GM12878 (cell line): ENCODE measurements around the gene FAM177B. TPM values are rescaled to one million over a fixed set of nuclear protein-coding genes. Genes with fewer than 3 reads are reported as not detected.
A peak's percentile ranks its signal among the peaks of the same experiment; 100 is the strongest.

Experiments
- BHLHE40 ChIP-seq, 2 experiments: fragments of 450-650 bp in 1 of 2; IDR thresholded peaks; 2 replicates each; pipeline ENCODE4 v1.6.1; 2011 to 2017; ENCODE audit warnings: low read depth in 2 of 2, borderline replicate concordance in 1 of 2, improper control_type of control experiment in 1 of 2, low read length in 1 of 2, mild to moderate bottlenecking in 1 of 2
- CBFB ChIP-seq: IDR thresholded peaks from 2 replicates; pipeline ENCODE4 v1.6.1; 2016; ENCODE audit warnings: antibody characterized with exemption, low read depth
- CEBPB ChIP-seq, 2 experiments: fragments of 150-350 bp in 1 of 2; IDR thresholded peaks; 2 replicates each; pipeline ENCODE4 v1.6.1; 2012 to 2014; ENCODE audit warnings: low read depth in 2 of 2, low read length in 2 of 2, borderline replicate concordance in 1 of 2, inconsistent platforms in 1 of 2
- CREB1 ChIP-seq: IDR thresholded peaks from 2 replicates; pipeline ENCODE4 v1.6.1; 2012; ENCODE audit warnings: low read depth, mild to moderate bottlenecking, inconsistent platforms
- DPF2 ChIP-seq: fragments of 450-650 bp; IDR thresholded peaks from 2 replicates; pipeline ENCODE4 v1.6.1; 2017; ENCODE audit warnings: mild to moderate bottlenecking
- ELK1 ChIP-seq: IDR thresholded peaks from 2 replicates; pipeline ENCODE4 v1.6.1; 2012; ENCODE audit warnings: low read depth, low read length, improper control_type of control experiment
- FOXM1 ChIP-seq: IDR thresholded peaks from 2 replicates; pipeline ENCODE4 v1.6.1; 2012; ENCODE audit warnings: low read depth, mild to moderate bottlenecking, inconsistent platforms, low read length, moderate library complexity
- GATAD2B ChIP-seq: fragments of 450-650 bp; conservative IDR thresholded peaks from 2 replicates; pipeline ENCODE4 v1.6.1; 2017; ENCODE audit warnings: low read depth, mild to moderate bottlenecking, moderate library complexity
- HDAC2 ChIP-seq: fragments of 200-600 bp; sonication (generic); IDR thresholded peaks from 2 replicates; pipeline ENCODE4 v1.6.1; 2017
- HDAC6 ChIP-seq: fragments of 200-600 bp; sonication (generic); IDR thresholded peaks from one replicate; pipeline ENCODE4 v1.8.0; 2017; ENCODE audit warnings: antibody characterized with exemption; ENCODE audit not compliant: unreplicated experiment
- JUNB ChIP-seq: IDR thresholded peaks from 2 replicates; pipeline ENCODE4 v1.6.1; 2016; ENCODE audit warnings: antibody characterized with exemption, mild to moderate bottlenecking
- MYB ChIP-seq: fragments of 150-350 bp; IDR thresholded peaks from 2 replicates; pipeline ENCODE4 v1.6.1; 2014; ENCODE audit warnings: mild to moderate bottlenecking, low read depth, low read length, borderline replicate concordance
- NR2F1 ChIP-seq: fragments of 450-650 bp; conservative IDR thresholded peaks from 2 replicates; pipeline ENCODE4 v1.6.1; 2017; ENCODE audit warnings: mild to moderate bottlenecking
- PAX8 ChIP-seq: fragments of 450-650 bp; IDR thresholded peaks from 2 replicates; pipeline ENCODE4 v1.6.1; 2017; ENCODE audit warnings: mild to moderate bottlenecking, moderate library complexity
- RFX5 ChIP-seq: IDR thresholded peaks from 2 replicates; pipeline ENCODE4 v1.6.1; 2011; ENCODE audit warnings: low read depth, low read length, improper control_type of control experiment
- SP1 ChIP-seq: IDR thresholded peaks from one replicate; pipeline ENCODE4 v1.6.1; 2011; ENCODE audit warnings: low read depth, low read length
- SRF ChIP-seq, 2 experiments: IDR thresholded peaks; 2 replicates each; pipeline ENCODE4 v1.6.1; 2011; ENCODE audit warnings: low read depth in 2 of 2, low read length in 2 of 2, mild to moderate bottlenecking in 1 of 2, moderate library complexity in 1 of 2
- STAT3 ChIP-seq: IDR thresholded peaks from 2 replicates; pipeline ENCODE4 v1.6.1; 2011; ENCODE audit warnings: low read depth, low read length, improper control_type of control experiment
- SUZ12 ChIP-seq: fragments of 200-600 bp; sonication (generic); IDR thresholded peaks from one replicate; pipeline ENCODE4 v1.6.1; 2018; ENCODE audit warnings: antibody characterized with exemption, mild to moderate bottlenecking; ENCODE audit not compliant: unreplicated experiment
- TAF1 ChIP-seq: IDR thresholded peaks from 2 replicates; pipeline ENCODE4 v1.6.1; 2011; ENCODE audit warnings: mild to moderate bottlenecking, low read depth, low read length, borderline replicate concordance
- TARDBP ChIP-seq: IDR thresholded peaks from 2 replicates; pipeline ENCODE4 v1.6.1; 2016; ENCODE audit warnings: borderline replicate concordance
- WRNIP1 ChIP-seq: IDR thresholded peaks from 2 replicates; pipeline ENCODE4 v1.6.1; 2011; ENCODE audit warnings: low read depth, low read length, improper control_type of control experiment, borderline replicate concordance
- YBX1 ChIP-seq: fragments of 450-650 bp; IDR thresholded peaks from 2 replicates; pipeline ENCODE4 v1.6.1; 2016; ENCODE audit warnings: antibody characterized with exemption
- ZNF217 ChIP-seq: fragments of 450-650 bp; IDR thresholded peaks from 2 replicates; pipeline ENCODE4 v1.6.1; 2017; ENCODE audit warnings: antibody characterized with exemption, mild to moderate bottlenecking
- ZNF24 ChIP-seq: fragments of 450-650 bp; IDR thresholded peaks from 2 replicates; pipeline ENCODE4 v1.6.1; 2017; ENCODE audit warnings: antibody characterized with exemption, mild to moderate bottlenecking
- ZNF384 ChIP-seq: IDR thresholded peaks from 2 replicates; pipeline ENCODE4 v1.6.1; 2012; ENCODE audit warnings: low read depth, mild to moderate bottlenecking, low read length, improper control_type of control experiment, borderline replicate concordance
- ZZZ3 ChIP-seq: IDR thresholded peaks from 2 replicates; pipeline ENCODE4 v1.6.1; 2011; ENCODE audit warnings: low read depth; ENCODE audit not compliant: control insufficient read depth, insufficient read length
- polyA plus RNA-seq, 11 experiments: library from polyadenylated mRNA; depleted of rRNA in 4 of 11; unstranded in 6 of 11; stranded (reverse) in 5 of 11; fragments of >200 nt; fragmentation: Nextera tagmentation in 4 of 11; fragmentation: Illumina TruSeq in 1 of 11; extraction: Ambion mirVana in 4 of 11; extraction: Trizol in 1 of 11; gene quantifications; 1 replicate in 1 of 11; 2 replicates in 10 of 11; pipeline versions ENCODE4 v1.2.1 to v1.2.3, GENCODE V29; 2011 to 2016; ENCODE audit warnings: inconsistent platforms in 2 of 11, missing spikeins in 2 of 11, low read depth in 1 of 11
- total RNA-seq, 4 experiments: library from RNA; depleted of rRNA in 3 of 4; stranded (reverse); fragments of >200 nt in 3 of 4; fragmentation: Illumina TruSeq in 1 of 4; extraction: Trizol in 1 of 4; gene quantifications; 2 replicates each; pipeline versions ENCODE4 v1.2.1 to v1.2.3, GENCODE V29; 2013 to 2021
- TF ChIP-seq, protein P1 (sequence below): IDR thresholded peaks from 2 replicates; pipeline ENCODE4 v1.6.1; 2011; ENCODE audit warnings: mild to moderate bottlenecking, low read depth, low read length, moderate library complexity; ENCODE audit not compliant: insufficient replicate concordance
- TF ChIP-seq, protein P2 (sequence below): fragments of 450-650 bp; IDR thresholded peaks from 2 replicates; pipeline ENCODE4 v1.6.1; 2017; ENCODE audit warnings: borderline replicate concordance

FAM177B gene
- total and polyA plus RNA-seq, 10 of the 15 experiments (the other 5 are each of a cell fraction or from before 2014, with no cell fraction given), result 0.06 TPM; not detected in 9

- no peak for TF ChIP-seq SUZ12
- 0 out of 4 replicates have a peak, but pooled peaks of 1 of the 2 experiments have one; percentile 43 for TF ChIP-seq SRF (IDR thresholded peaks at IDR 0.05; ENCODE audit: low read depth in 2 of 2, low read length in 2 of 2)
- TF ChIP-seq ELK1, result no peak
- peak; percentile 54; the same call in 1 of the 2 replicates for TF ChIP-seq ZNF24
- TF ChIP-seq, protein P1, sequence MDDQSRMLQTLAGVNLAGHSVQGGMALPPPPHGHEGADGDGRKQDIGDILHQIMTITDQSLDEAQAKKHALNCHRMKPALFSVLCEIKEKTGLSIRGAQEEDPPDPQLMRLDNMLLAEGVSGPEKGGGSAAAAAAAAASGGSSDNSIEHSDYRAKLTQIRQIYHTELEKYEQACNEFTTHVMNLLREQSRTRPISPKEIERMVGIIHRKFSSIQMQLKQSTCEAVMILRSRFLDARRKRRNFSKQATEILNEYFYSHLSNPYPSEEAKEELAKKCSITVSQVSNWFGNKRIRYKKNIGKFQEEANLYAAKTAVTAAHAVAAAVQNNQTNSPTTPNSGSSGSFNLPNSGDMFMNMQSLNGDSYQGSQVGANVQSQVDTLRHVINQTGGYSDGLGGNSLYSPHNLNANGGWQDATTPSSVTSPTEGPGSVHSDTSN, result no peak
- TF ChIP-seq ZNF384, result peak; percentile 74
- TF ChIP-seq TARDBP, result no peak
- TF ChIP-seq SP1, result peak; percentile 31
- no peak for TF ChIP-seq HDAC6
- no peak for TF ChIP-seq WRNIP1
- no peak for TF ChIP-seq TAF1
- TF ChIP-seq PAX8, result no peak
- peak; percentile 93; the same call in 1 of the 2 replicates for TF ChIP-seq FOXM1
- TF ChIP-seq DPF2, result peak; percentile 96
- TF ChIP-seq YBX1, result no peak
- no peak for TF ChIP-seq STAT3
- peak; percentile 62; the same call in 1 of the 2 replicates for TF ChIP-seq GATAD2B
- no peak for TF ChIP-seq MYB
- no peak for TF ChIP-seq ZZZ3
- no peak for TF ChIP-seq RFX5
- TF ChIP-seq CBFB, result peak; percentile 95
- TF ChIP-seq HDAC2, result no peak
- TF ChIP-seq, protein P2, sequence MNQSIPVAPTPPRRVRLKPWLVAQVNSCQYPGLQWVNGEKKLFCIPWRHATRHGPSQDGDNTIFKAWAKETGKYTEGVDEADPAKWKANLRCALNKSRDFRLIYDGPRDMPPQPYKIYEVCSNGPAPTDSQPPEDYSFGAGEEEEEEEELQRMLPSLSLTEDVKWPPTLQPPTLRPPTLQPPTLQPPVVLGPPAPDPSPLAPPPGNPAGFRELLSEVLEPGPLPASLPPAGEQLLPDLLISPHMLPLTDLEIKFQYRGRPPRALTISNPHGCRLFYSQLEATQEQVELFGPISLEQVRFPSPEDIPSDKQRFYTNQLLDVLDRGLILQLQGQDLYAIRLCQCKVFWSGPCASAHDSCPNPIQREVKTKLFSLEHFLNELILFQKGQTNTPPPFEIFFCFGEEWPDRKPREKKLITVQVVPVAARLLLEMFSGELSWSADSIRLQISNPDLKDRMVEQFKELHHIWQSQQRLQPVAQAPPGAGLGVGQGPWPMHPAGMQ, result peak; percentile 65; the same call in 1 of the 2 replicates
- TF ChIP-seq CEBPB (IDR thresholded peaks at IDR 0.05; ENCODE audit: borderline replicate concordance in 1 of 2, low read depth in 2 of 2, low read length in 2 of 2), result 0 out of 4 replicates have a peak, but pooled peaks of 1 of the 2 experiments have one; percentile 74
- TF ChIP-seq ZNF217, result peak; percentile 97; the same call in 1 of the 2 replicates
- peak; percentile 70 for TF ChIP-seq JUNB
- peak; percentile 33 to 68; a peak in 2 of 4 replicates for TF ChIP-seq BHLHE40 (IDR thresholded peaks at IDR 0.05; ENCODE audit: borderline replicate concordance in 1 of 2, low read depth in 2 of 2, low read length in 1 of 2)
- peak; percentile 84 for TF ChIP-seq NR2F1
- TF ChIP-seq CREB1, result peak; percentile 33; the same call in 1 of the 2 replicates
Measured at GRCh38 chr1:222732216-222733159, 4.5 kb upstream of the FAM177B start (continued).
